Liver (tissue), 9 donors: Measurements from ENCODE around the gene RHOG. TPM values are rescaled to one million over a fixed set of nuclear protein-coding genes. Genes with fewer than 3 reads are reported as not detected.

Source experiments
- DNase-seq: peaks from one replicate; pipeline ENCODE4 v3.0.0-alpha.2; 2017; ENCODE audit warnings: low spot score
- H3K27ac ChIP-seq, 2 donors: one replicate each; pipeline ENCODE4 v1.7.0; 2013; ENCODE audit warnings: inconsistent platforms in 2 of 2, low read length in 2 of 2, control low read depth in 1 of 2, low read depth in 1 of 2, mild to moderate bottlenecking in 1 of 2
- H3K27me3 ChIP-seq, 4 donors: one replicate each; pipeline versions ENCODE4 v1.6.1 to v1.7.0; 2013; ENCODE audit warnings: low read length in 3 of 4, inconsistent platforms in 1 of 4, mild to moderate bottlenecking in 1 of 4, moderate library complexity in 1 of 4; ENCODE audit not compliant: control insufficient read depth in 4 of 4, insufficient read depth in 4 of 4
- H3K36me3 ChIP-seq, 4 donors: one replicate each; pipeline versions ENCODE4 v1.6.1 to v1.7.0; 2013; ENCODE audit warnings: low read length in 3 of 4, mild to moderate bottlenecking in 3 of 4, low read depth in 1 of 4, moderate library complexity in 1 of 4; ENCODE audit not compliant: control insufficient read depth in 4 of 4, insufficient read depth in 3 of 4
- H3K4me1 ChIP-seq, 4 donors: one replicate each; pipeline versions ENCODE4 v1.6.1 to v1.7.0; 2013; ENCODE audit warnings: low read length in 3 of 4, mild to moderate bottlenecking in 3 of 4, moderate library complexity in 1 of 4; ENCODE audit not compliant: control insufficient read depth in 4 of 4, insufficient read depth in 4 of 4
- H3K4me3 ChIP-seq, 3 donors: one replicate each; pipeline versions ENCODE4 v1.6.1 to v1.7.0; 2013; ENCODE audit warnings: low read length in 3 of 3, control low read depth in 1 of 3, low read depth in 1 of 3, mild to moderate bottlenecking in 1 of 3
- H3K9ac ChIP-seq, 2 donors: one replicate each; pipeline ENCODE4 v1.7.0; 2013; ENCODE audit warnings: low read length in 2 of 2, mild to moderate bottlenecking in 2 of 2, moderate library complexity in 2 of 2, control low read depth in 1 of 2, low read depth in 1 of 2
- H3K9me3 ChIP-seq, 4 donors: one replicate each; pipeline versions ENCODE4 v1.6.1 to v1.7.0; 2013; ENCODE audit warnings: low read length in 3 of 4; ENCODE audit not compliant: control insufficient read depth in 4 of 4
- EGR1 ChIP-seq, 2 donors: IDR thresholded peaks; 2 replicates each; pipeline ENCODE4 v1.6.1; 2016 to 2018; ENCODE audit warnings: antibody characterized with exemption in 2 of 2, low read depth in 2 of 2
- FOXA1 ChIP-seq: IDR thresholded peaks from 2 replicates; pipeline ENCODE4 v1.6.1; 2016; ENCODE audit warnings: antibody characterized with exemption
- FOXA2 ChIP-seq: IDR thresholded peaks from 2 replicates; pipeline ENCODE4 v1.6.1; 2016; ENCODE audit warnings: antibody characterized with exemption
- GABPA ChIP-seq, 2 donors: IDR thresholded peaks in 1 of 2; conservative IDR thresholded peaks in 1 of 2; 2 replicates each; pipeline ENCODE4 v1.6.1; 2016; ENCODE audit warnings: antibody characterized with exemption in 2 of 2, mild to moderate bottlenecking in 1 of 2, moderate library complexity in 1 of 2
- HNF4A ChIP-seq, 2 donors: conservative IDR thresholded peaks; 2 replicates each; pipeline ENCODE4 v1.6.1; 2016; ENCODE audit warnings: antibody characterized with exemption in 2 of 2, mild to moderate bottlenecking in 2 of 2
- HNF4G ChIP-seq: IDR thresholded peaks from 2 replicates; pipeline ENCODE4 v1.6.1; 2016; ENCODE audit warnings: antibody characterized with exemption
- JUND ChIP-seq, 2 donors: IDR thresholded peaks; 2 replicates each; pipeline ENCODE4 v1.6.1; 2016; ENCODE audit warnings: antibody characterized with exemption in 2 of 2
- NR2F2 ChIP-seq: IDR thresholded peaks from 2 replicates; pipeline ENCODE4 v1.6.1; 2016; ENCODE audit warnings: antibody characterized with exemption
- RAD21 ChIP-seq, 2 donors: IDR thresholded peaks; 2 replicates each; pipeline ENCODE4 v1.6.1; 2016; ENCODE audit warnings: antibody characterized with exemption in 2 of 2, mild to moderate bottlenecking in 2 of 2
- RXRA ChIP-seq, 2 donors: IDR thresholded peaks; 2 replicates each; pipeline ENCODE4 v1.6.1; 2017 to 2018; ENCODE audit warnings: antibody characterized with exemption in 2 of 2, mild to moderate bottlenecking in 1 of 2
- SP1 ChIP-seq: IDR thresholded peaks from 2 replicates; pipeline ENCODE4 v1.6.1; 2018; ENCODE audit warnings: antibody characterized with exemption, mild to moderate bottlenecking
- TAF1 ChIP-seq: conservative IDR thresholded peaks from 2 replicates; pipeline ENCODE4 v1.6.1; 2016; ENCODE audit warnings: antibody characterized with exemption, mild to moderate bottlenecking
- YY1 ChIP-seq: IDR thresholded peaks from 2 replicates; pipeline ENCODE4 v1.6.1; 2016; ENCODE audit warnings: antibody characterized with exemption, mild to moderate bottlenecking
- WGBS: extraction: QIAGEN DNeasy Blood & Tissue Kit; methylation state at CpG from one replicate; pipeline ENCODE4 v1.1.7; 2013; 5-methylcytosine and 5-hydroxymethylcytosine counted together
- polyA plus RNA-seq, 2 donors: library from polyadenylated mRNA; stranded (reverse) in 1 of 2; unstranded in 1 of 2; fragments of 200-250 nt in 1 of 2; fragments of >200 nt in 1 of 2; fragmentation: Nextera tagmentation in 1 of 2; extraction: Ambion mirVana in 1 of 2; gene quantifications; one replicate each; pipeline versions ENCODE4 v1.2.1 to v1.2.3, GENCODE V29; 2013 to 2015
- total RNA-seq, 2 donors: library from RNA; depleted of rRNA; stranded (reverse); fragments of >200 nt; gene quantifications; one replicate each; pipeline ENCODE4 v1.2.3, GENCODE V29; 2014
- TF ChIP-seq, protein P1 (sequence below): IDR thresholded peaks from 2 replicates; pipeline ENCODE4 v1.6.1; 2016; ENCODE audit warnings: antibody characterized with exemption
- TF ChIP-seq, protein P2 (sequence below): fragments of 150-350 bp; IDR thresholded peaks from 2 replicates; pipeline ENCODE4 v1.5.1; 2017; ENCODE audit warnings: improper control_type of control experiment, low read depth, low read length; ENCODE audit not compliant: missing input control
- TF ChIP-seq, protein P3 (sequence below): IDR thresholded peaks from 2 replicates; pipeline ENCODE4 v1.6.1; 2016; ENCODE audit warnings: antibody characterized with exemption, mild to moderate bottlenecking
- TF ChIP-seq, protein P4 (sequence below): IDR thresholded peaks from 2 replicates; pipeline ENCODE4 v1.6.1; 2016; ENCODE audit warnings: antibody characterized with exemption
- TF ChIP-seq, protein P5 (sequence below): IDR thresholded peaks from 2 replicates; pipeline ENCODE4 v1.6.1; 2016; ENCODE audit warnings: antibody characterized with exemption
- donor health status: healthy.
- donor health status: healthy.
- donor health status: healthy.
- donor health status: healthy.
- donor health status: healthy.

RHOG gene
- total and polyA plus RNA-seq, 4 donors: 7.4 to 32.9 (median 17.8) TPM

DNA sequence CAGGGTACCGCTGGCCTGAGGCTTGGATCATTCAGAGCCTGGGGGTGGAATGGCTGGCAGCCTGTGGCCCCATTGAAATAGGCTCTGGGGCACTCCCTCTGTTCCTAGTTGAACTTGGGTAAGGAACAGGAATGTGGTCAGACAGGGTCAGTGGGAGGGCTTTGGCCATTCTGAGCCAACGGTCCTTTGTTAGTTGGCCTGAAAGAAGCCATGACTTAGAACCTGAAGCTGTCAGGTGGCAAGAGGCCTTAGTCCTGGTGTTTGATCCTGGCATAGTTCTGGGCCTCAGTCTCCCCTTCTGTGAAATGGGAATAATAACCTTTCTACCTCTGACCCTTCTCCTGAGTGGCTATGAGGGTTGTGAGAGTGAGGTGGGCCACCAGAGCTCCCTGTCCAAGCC, 24.1 kb downstream of the RHOG start:
- H3K27ac ChIP-seq: no peak overlapping the region
- H3K9me3 ChIP-seq: no peaks in the 10 kb centered on the region
- no peak for DNase-seq
- peaks cover 0 to 3% (median 0%) of the 10 kb centered on the region in 4 donors for H3K36me3 ChIP-seq
- TF ChIP-seq RXRA (IDR thresholded peaks at IDR 0.05): no peak
- no peak for TF ChIP-seq NR2F2
- TF ChIP-seq RAD21 (IDR thresholded peaks at IDR 0.05): no peak
- TF ChIP-seq, protein P1, sequence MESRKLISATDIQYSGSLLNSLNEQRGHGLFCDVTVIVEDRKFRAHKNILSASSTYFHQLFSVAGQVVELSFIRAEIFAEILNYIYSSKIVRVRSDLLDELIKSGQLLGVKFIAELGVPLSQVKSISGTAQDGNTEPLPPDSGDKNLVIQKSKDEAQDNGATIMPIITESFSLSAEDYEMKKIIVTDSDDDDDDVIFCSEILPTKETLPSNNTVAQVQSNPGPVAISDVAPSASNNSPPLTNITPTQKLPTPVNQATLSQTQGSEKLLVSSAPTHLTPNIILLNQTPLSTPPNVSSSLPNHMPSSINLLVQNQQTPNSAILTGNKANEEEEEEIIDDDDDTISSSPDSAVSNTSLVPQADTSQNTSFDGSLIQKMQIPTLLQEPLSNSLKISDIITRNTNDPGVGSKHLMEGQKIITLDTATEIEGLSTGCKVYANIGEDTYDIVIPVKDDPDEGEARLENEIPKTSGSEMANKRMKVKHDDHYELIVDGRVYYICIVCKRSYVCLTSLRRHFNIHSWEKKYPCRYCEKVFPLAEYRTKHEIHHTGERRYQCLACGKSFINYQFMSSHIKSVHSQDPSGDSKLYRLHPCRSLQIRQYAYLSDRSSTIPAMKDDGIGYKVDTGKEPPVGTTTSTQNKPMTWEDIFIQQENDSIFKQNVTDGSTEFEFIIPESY: no peak
- no peak for TF ChIP-seq EGR1 (IDR thresholded peaks at IDR 0.05; ENCODE audit: low read depth in 2 of 2)
- TF ChIP-seq, protein P2, sequence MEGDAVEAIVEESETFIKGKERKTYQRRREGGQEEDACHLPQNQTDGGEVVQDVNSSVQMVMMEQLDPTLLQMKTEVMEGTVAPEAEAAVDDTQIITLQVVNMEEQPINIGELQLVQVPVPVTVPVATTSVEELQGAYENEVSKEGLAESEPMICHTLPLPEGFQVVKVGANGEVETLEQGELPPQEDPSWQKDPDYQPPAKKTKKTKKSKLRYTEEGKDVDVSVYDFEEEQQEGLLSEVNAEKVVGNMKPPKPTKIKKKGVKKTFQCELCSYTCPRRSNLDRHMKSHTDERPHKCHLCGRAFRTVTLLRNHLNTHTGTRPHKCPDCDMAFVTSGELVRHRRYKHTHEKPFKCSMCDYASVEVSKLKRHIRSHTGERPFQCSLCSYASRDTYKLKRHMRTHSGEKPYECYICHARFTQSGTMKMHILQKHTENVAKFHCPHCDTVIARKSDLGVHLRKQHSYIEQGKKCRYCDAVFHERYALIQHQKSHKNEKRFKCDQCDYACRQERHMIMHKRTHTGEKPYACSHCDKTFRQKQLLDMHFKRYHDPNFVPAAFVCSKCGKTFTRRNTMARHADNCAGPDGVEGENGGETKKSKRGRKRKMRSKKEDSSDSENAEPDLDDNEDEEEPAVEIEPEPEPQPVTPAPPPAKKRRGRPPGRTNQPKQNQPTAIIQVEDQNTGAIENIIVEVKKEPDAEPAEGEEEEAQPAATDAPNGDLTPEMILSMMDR: no peak
- TF ChIP-seq FOXA1: no peak
- 91% methylated on average over 2 of the region's 2 CpGs for WGBS
- no peak overlapping the region for H3K4me3 ChIP-seq
- no peaks in the 10 kb centered on the region for H3K4me1 ChIP-seq
- H3K27me3 ChIP-seq: no peaks in the 10 kb centered on the region
- H3K9ac ChIP-seq: no peak overlapping the region

DNA sequence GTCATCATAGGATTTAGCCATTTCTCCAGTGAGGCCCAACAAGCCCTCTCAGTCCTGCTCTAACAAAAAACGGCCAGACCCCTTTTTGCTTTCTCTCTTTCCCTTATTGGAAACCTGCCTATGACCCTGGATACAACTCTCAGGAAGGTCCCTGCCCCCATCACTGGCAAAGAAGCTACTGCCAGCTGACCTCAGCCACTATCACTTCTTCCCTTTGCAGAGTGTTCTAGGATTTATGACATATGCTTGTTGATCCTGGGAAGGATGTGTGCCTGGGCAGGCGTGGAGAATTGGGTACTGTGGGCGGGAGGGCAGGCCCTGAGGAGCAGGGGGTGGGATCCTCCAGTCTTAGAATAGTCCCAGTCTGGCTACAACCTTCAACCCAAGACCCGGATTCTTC, 24.9 kb downstream of the RHOG start:
- H3K27me3 ChIP-seq: no peaks in the 10 kb centered on the region
- no peak for TF ChIP-seq FOXA1
- TF ChIP-seq EGR1 (IDR thresholded peaks at IDR 0.05; ENCODE audit: low read depth in 2 of 2): no peak
- TF ChIP-seq, protein P2: no peak
- TF ChIP-seq, protein P3, sequence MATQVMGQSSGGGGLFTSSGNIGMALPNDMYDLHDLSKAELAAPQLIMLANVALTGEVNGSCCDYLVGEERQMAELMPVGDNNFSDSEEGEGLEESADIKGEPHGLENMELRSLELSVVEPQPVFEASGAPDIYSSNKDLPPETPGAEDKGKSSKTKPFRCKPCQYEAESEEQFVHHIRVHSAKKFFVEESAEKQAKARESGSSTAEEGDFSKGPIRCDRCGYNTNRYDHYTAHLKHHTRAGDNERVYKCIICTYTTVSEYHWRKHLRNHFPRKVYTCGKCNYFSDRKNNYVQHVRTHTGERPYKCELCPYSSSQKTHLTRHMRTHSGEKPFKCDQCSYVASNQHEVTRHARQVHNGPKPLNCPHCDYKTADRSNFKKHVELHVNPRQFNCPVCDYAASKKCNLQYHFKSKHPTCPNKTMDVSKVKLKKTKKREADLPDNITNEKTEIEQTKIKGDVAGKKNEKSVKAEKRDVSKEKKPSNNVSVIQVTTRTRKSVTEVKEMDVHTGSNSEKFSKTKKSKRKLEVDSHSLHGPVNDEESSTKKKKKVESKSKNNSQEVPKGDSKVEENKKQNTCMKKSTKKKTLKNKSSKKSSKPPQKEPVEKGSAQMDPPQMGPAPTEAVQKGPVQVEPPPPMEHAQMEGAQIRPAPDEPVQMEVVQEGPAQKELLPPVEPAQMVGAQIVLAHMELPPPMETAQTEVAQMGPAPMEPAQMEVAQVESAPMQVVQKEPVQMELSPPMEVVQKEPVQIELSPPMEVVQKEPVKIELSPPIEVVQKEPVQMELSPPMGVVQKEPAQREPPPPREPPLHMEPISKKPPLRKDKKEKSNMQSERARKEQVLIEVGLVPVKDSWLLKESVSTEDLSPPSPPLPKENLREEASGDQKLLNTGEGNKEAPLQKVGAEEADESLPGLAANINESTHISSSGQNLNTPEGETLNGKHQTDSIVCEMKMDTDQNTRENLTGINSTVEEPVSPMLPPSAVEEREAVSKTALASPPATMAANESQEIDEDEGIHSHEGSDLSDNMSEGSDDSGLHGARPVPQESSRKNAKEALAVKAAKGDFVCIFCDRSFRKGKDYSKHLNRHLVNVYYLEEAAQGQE: no peak
- no peak for TF ChIP-seq GABPA (IDR thresholded peaks at IDR 0.05 in 1 of 2, conservative IDR thresholded peaks at IDR 0.05 in 1 of 2)
- TF ChIP-seq HNF4G: no peak
- TF ChIP-seq, protein P1: no peak
- TF ChIP-seq, protein P4, sequence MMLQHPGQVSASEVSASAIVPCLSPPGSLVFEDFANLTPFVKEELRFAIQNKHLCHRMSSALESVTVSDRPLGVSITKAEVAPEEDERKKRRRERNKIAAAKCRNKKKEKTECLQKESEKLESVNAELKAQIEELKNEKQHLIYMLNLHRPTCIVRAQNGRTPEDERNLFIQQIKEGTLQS: no peak
- TF ChIP-seq NR2F2: no peak
- TF ChIP-seq FOXA2: no peak
- no peak for TF ChIP-seq HNF4A (conservative IDR thresholded peaks at IDR 0.05)
- no peak for TF ChIP-seq TAF1
- no peak for TF ChIP-seq JUND (IDR thresholded peaks at IDR 0.05)
- TF ChIP-seq RAD21 (IDR thresholded peaks at IDR 0.05): no peak
- no peak for TF ChIP-seq SP1
- TF ChIP-seq, protein P5, sequence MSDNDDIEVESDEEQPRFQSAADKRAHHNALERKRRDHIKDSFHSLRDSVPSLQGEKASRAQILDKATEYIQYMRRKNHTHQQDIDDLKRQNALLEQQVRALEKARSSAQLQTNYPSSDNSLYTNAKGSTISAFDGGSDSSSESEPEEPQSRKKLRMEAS: no peak
- TF ChIP-seq RXRA (IDR thresholded peaks at IDR 0.05): no peak
- no peak for TF ChIP-seq YY1
- no peak overlapping the region for H3K27ac ChIP-seq
- 90% methylated on average over 4 of the region's 4 CpGs for WGBS
- H3K9ac ChIP-seq: no peak overlapping the region
- no peak for DNase-seq
- no peaks in the 10 kb centered on the region for H3K4me1 ChIP-seq
- peaks cover 0 to 1% (median 0%) of the 10 kb centered on the region in 4 donors for H3K36me3 ChIP-seq
- no peak overlapping the region for H3K4me3 ChIP-seq
- no peaks in the 10 kb centered on the region for H3K9me3 ChIP-seq
